Calu3 (cell line): ENCODE data around the gene ZSWIM1. TPM values are rescaled to one million over a fixed set of nuclear protein-coding genes. Genes with fewer than 3 reads are reported as not detected.
A peak's percentile ranks its signal among the peaks of the same experiment; 100 is the strongest.

Source experiments
- BruUV-seq: library from RNA; stranded (reverse); fragments of 400-500 nt; replicated peaks from 2 replicates; lab custom pipeline; 2021; lab: Mats Ljungman, UMichigan
- CTCF ChIA-PET: fragments of 300-600 bp; sonication (Branson Sonifier 250); formaldehyde crosslinking; loops from one replicate; lab custom pipeline; 2022; ENCODE audit warnings: antibody characterized with exemption; lab: Charles Lee
- DNase-seq: peaks from one replicate; pipeline ENCODE4 v3.0.0; 2022
- H3K27ac Mint-ChIP-seq: one replicate; pipeline ENCODE4 v1.8.0; 2022; ENCODE audit warnings: mixed read lengths; ENCODE audit not compliant: unreplicated experiment
- H3K27me3 Mint-ChIP-seq: one replicate; pipeline ENCODE4 v1.8.0; 2022; ENCODE audit warnings: mixed read lengths; ENCODE audit not compliant: unreplicated experiment
- H3K36me3 Mint-ChIP-seq: one replicate; pipeline ENCODE4 v1.8.0; 2022; ENCODE audit warnings: mild to moderate bottlenecking, moderate library complexity, mixed read lengths; ENCODE audit not compliant: insufficient read depth, unreplicated experiment
- H3K4me1 Mint-ChIP-seq: one replicate; pipeline ENCODE4 v1.8.0; 2022; ENCODE audit warnings: mild to moderate bottlenecking, low read depth, mixed read lengths; ENCODE audit not compliant: unreplicated experiment
- H3K4me3 Mint-ChIP-seq: one replicate; pipeline ENCODE4 v1.8.0; 2022; ENCODE audit warnings: mild to moderate bottlenecking, low read depth, moderate library complexity, mixed read lengths; ENCODE audit not compliant: unreplicated experiment
- H3K9me3 Mint-ChIP-seq: one replicate; pipeline ENCODE4 v1.8.0; 2022; ENCODE audit warnings: low read depth, mixed read lengths; ENCODE audit not compliant: unreplicated experiment
- CTCF ChIP-seq: fragments of 200-600 bp; IDR thresholded peaks from one replicate; pipeline ENCODE4 v1.8.0; 2022; ENCODE audit warnings: antibody characterized with exemption; ENCODE audit not compliant: unreplicated experiment
- intact Hi-C: fragments of 100-400 bp; cut with micrococcal nuclease; formaldehyde crosslinking; loops from one replicate; pipeline ENCODE4 v1.10.0; 2022; ENCODE audit not compliant: unreplicated experiment
- total RNA-seq: library from RNA; stranded (reverse); gene quantifications from 2 replicates; pipeline ENCODE4 v1.2.3, GENCODE V29; 2022

Gene ZSWIM1
- total RNA-seq, 1 experiment from 2014 or later, result 20.2 TPM

GRCh38 chr20:45892049-45892825, 11.2 kb downstream of the ZSWIM1 start:
- H3K36me3 Mint-ChIP-seq, result peaks cover 38% of the 10 kb centered on the region
- TF ChIP-seq CTCF, result no peak
- peaks cover 9% of the 10 kb centered on the region for H3K4me1 Mint-ChIP-seq
- DNase-seq, result peak; percentile 43
- no peaks in the 10 kb centered on the region for H3K27me3 Mint-ChIP-seq
- peak overlapping the region; percentile 95 for H3K27ac Mint-ChIP-seq
- no TSS peak for BruUV-seq
- H3K4me3 Mint-ChIP-seq, result peak overlapping the region; percentile 97
- no peaks in the 10 kb centered on the region for H3K9me3 Mint-ChIP-seq
- CTCF ChIA-PET, result interaction anchor here (0.5 to 1.4 kb wide), 5 partner anchors 12 to 500 kb away, joined by 3 to 4 read pairs (median 3); partner anchors contain the start of gene ZSWIM1
- intact Hi-C loops, result no loop called here

GRCh38 chr20:45892828-45893500, 11.9 kb downstream of the ZSWIM1 start:
- Mint-ChIP-seq H3K27ac (no peak overlapping the region), H3K36me3 (peaks cover 38% of the 10 kb centered on the region), H3K4me1 (peaks cover 9% of the 10 kb centered on the region), H3K27me3 (no peaks in the 10 kb centered on the region), H3K4me3 (peak overlapping the region; percentile 97), H3K9me3 (no peaks in the 10 kb centered on the region)
- CTCF ChIA-PET, result interaction anchor here (0.6 to 1.4 kb wide), 6 partner anchors 12 to 863 kb away, joined by 3 to 4 read pairs (median 3); partner anchors contain the start of gene ZSWIM1
- no peak for TF ChIP-seq CTCF
- DNase-seq, result no peak
- intact Hi-C loops, result no loop called here
- no TSS peak for BruUV-seq

GRCh38 chr20:45893831-45894230, 12.8 kb downstream of the ZSWIM1 start:
- intact Hi-C loops, result no loop called here
- peaks cover 38% of the 10 kb centered on the region for H3K36me3 Mint-ChIP-seq
- no TSS peak for BruUV-seq
- DNase-seq, result no peak
- H3K4me1 Mint-ChIP-seq, result peaks cover 9% of the 10 kb centered on the region
- no peak for TF ChIP-seq CTCF
- no peak overlapping the region for H3K4me3 Mint-ChIP-seq
- H3K27ac Mint-ChIP-seq, result no peak overlapping the region
- CTCF ChIA-PET, result interaction anchor here (0.6 kb wide), 2 partner anchors 15 to 864 kb away, joined by 3 read pairs; no protein-coding TSS in a partner anchor
- H3K27me3 Mint-ChIP-seq, result no peaks in the 10 kb centered on the region
- H3K9me3 Mint-ChIP-seq, result no peaks in the 10 kb centered on the region

- H3K36me3 Mint-ChIP-seq, result peaks cover 36% of the 10 kb centered on the region
- no peak overlapping the region for H3K27ac Mint-ChIP-seq
- H3K27me3 Mint-ChIP-seq, result no peaks in the 10 kb centered on the region
- CTCF ChIA-PET, result no interaction called here
- H3K4me3 Mint-ChIP-seq, result no peak overlapping the region
- no peak for DNase-seq
- H3K9me3 Mint-ChIP-seq, result no peaks in the 10 kb centered on the region
- TF ChIP-seq CTCF, result no peak
- intact Hi-C loops, result no loop called here
- BruUV-seq, result no TSS peak
- peaks cover 9% of the 10 kb centered on the region for H3K4me1 Mint-ChIP-seq
Observed at GRCh38 chr20:45894797-45895196, 13.8 kb downstream of the ZSWIM1 start.
